Progenitor cell of endocrine pancreas (in vitro differentiated cells): ENCODE results near the gene UBAP2. TPM values are rescaled to one million over a fixed set of nuclear protein-coding genes. Genes with fewer than 3 reads are reported as not detected.

ENCODE experiments used
- DNase-seq: peaks from one replicate; pipeline ENCODE4 v3.0.0; 2021; ENCODE audit warnings: low spot score; ENCODE audit not compliant: unreplicated experiment
- H3K27ac Mint-ChIP-seq: 2 replicates; pipeline ENCODE4 v1.8.0; 2021; ENCODE audit warnings: mild to moderate bottlenecking, moderate library complexity, mixed read lengths
- H3K27me3 Mint-ChIP-seq: 2 replicates; pipeline ENCODE4 v1.8.0; 2021; ENCODE audit warnings: mixed read lengths
- H3K36me3 Mint-ChIP-seq: 2 replicates; pipeline ENCODE4 v1.8.0; 2022; ENCODE audit warnings: mixed read lengths; ENCODE audit not compliant: insufficient read depth
- H3K4me1 Mint-ChIP-seq: 2 replicates; pipeline ENCODE4 v1.8.0; 2021; ENCODE audit warnings: low read depth, mixed read lengths
- H3K4me3 Mint-ChIP-seq: 2 replicates; pipeline ENCODE4 v1.8.0; 2021; ENCODE audit warnings: low read depth, mild to moderate bottlenecking, moderate library complexity, mixed read lengths
- H3K9me3 Mint-ChIP-seq: 2 replicates; pipeline ENCODE4 v1.8.0; 2021; ENCODE audit warnings: low read depth, mixed read lengths
- total RNA-seq: library from RNA; stranded (reverse); gene quantifications from 2 replicates; pipeline ENCODE4 v1.2.1, GENCODE V29; 2021
- TF ChIP-seq, protein P1 (sequence below): fragments of 200-600 bp; sonication (generic); IDR thresholded peaks from one replicate; pipeline ENCODE4 v1.5.0; 2021; ENCODE audit warnings: antibody characterized with exemption, mild to moderate bottlenecking; ENCODE audit not compliant: unreplicated experiment

The UBAP2 gene
- total RNA-seq, 1 donor from 2014 or later, result 56.7 TPM

DNA sequence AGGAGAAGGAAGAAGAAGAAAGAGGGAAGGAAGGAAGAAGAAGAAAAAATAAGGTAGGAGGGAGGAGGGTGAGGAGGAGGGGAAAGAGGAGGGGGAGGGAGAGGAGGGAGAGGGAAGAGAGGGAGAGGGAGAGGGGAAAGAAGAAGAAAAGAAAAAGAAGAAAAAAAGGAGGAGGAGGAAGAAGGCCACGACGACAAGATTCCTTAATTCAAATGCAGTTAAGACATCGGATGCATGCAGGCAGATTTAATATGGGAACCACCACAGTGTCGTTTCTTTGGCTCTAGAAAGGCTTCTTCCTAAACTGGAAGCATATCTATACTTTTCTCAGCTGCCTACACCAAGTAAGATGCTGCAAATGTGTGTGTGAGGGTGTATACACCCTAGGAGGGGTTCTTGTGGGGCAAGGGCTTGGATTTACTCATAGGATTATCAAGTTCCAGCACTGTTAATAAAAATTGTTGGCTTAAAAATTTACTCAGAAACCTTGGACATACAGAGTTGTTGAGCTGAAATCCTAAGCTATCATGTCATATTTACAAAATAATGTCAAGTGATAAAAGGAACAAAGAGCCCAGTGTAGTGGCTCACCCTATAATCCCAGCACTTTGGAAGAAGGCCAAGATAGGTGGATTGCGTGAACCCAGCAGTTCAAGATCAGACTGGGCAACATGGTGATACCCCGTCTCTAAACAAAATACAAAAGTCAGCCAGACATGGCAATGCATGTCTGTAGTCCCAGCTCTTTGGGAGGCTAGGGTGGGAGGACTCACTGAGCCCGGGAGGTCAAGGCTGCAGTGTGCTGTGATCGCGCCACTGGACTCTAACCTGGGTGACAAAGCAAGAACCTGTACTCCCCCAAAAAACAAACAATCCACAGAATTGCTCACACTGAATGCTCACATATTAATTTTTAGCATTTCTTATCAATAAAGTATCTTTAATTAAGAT is 108.5 kb downstream of the UBAP2 start:
- H3K9me3 Mint-ChIP-seq, result no peaks in the 10 kb centered on the region
- TF ChIP-seq, protein P1, sequence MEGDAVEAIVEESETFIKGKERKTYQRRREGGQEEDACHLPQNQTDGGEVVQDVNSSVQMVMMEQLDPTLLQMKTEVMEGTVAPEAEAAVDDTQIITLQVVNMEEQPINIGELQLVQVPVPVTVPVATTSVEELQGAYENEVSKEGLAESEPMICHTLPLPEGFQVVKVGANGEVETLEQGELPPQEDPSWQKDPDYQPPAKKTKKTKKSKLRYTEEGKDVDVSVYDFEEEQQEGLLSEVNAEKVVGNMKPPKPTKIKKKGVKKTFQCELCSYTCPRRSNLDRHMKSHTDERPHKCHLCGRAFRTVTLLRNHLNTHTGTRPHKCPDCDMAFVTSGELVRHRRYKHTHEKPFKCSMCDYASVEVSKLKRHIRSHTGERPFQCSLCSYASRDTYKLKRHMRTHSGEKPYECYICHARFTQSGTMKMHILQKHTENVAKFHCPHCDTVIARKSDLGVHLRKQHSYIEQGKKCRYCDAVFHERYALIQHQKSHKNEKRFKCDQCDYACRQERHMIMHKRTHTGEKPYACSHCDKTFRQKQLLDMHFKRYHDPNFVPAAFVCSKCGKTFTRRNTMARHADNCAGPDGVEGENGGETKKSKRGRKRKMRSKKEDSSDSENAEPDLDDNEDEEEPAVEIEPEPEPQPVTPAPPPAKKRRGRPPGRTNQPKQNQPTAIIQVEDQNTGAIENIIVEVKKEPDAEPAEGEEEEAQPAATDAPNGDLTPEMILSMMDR, result no peak
- no peak for DNase-seq
- H3K27me3 Mint-ChIP-seq, result no peaks in the 10 kb centered on the region
- H3K4me1 Mint-ChIP-seq, result no peaks in the 10 kb centered on the region
- no peak overlapping the region for H3K4me3 Mint-ChIP-seq
- no peak overlapping the region for H3K27ac Mint-ChIP-seq
- peaks cover 43% of the 10 kb centered on the region for H3K36me3 Mint-ChIP-seq

GRCh38 chr9:33934188-33934878 is 114.4 kb downstream of the UBAP2 start:
- no peak for DNase-seq
- peaks cover 28% of the 10 kb centered on the region for H3K36me3 Mint-ChIP-seq
- no peaks in the 10 kb centered on the region for H3K27me3 Mint-ChIP-seq
- no peaks in the 10 kb centered on the region for H3K9me3 Mint-ChIP-seq
- peaks cover 3% of the 10 kb centered on the region for H3K4me1 Mint-ChIP-seq
- peak overlapping the region; percentile 69 for H3K27ac Mint-ChIP-seq
- TF ChIP-seq, protein P1, result no peak
- no peak overlapping the region for H3K4me3 Mint-ChIP-seq

- H3K4me3 Mint-ChIP-seq, result no peak overlapping the region
- H3K27me3 Mint-ChIP-seq, result no peaks in the 10 kb centered on the region
- no peaks in the 10 kb centered on the region for H3K9me3 Mint-ChIP-seq
- H3K27ac Mint-ChIP-seq, result peak overlapping the region; percentile 69
- H3K36me3 Mint-ChIP-seq, result peaks cover 26% of the 10 kb centered on the region
- TF ChIP-seq, protein P1, result no peak
- peaks cover 3% of the 10 kb centered on the region for H3K4me1 Mint-ChIP-seq
- DNase-seq, result no peak
These were observed 116.4 kb downstream of the UBAP2 start for GRCh38 chr9:33932078-33932807.

GRCh38 chr9:33931326-33931725 is 117.4 kb downstream of the UBAP2 start:
- H3K27ac Mint-ChIP-seq, result peak overlapping the region; percentile 69
- H3K36me3 Mint-ChIP-seq, result peaks cover 21% of the 10 kb centered on the region
- H3K4me1 Mint-ChIP-seq, result peaks cover 3% of the 10 kb centered on the region
- TF ChIP-seq, protein P1, result no peak
- no peaks in the 10 kb centered on the region for H3K9me3 Mint-ChIP-seq
- H3K4me3 Mint-ChIP-seq, result no peak overlapping the region
- H3K27me3 Mint-ChIP-seq, result no peaks in the 10 kb centered on the region
- no peak for DNase-seq

- Mint-ChIP-seq H3K27me3 (no peaks in the 10 kb centered on the region), H3K27ac (peak overlapping the region; percentile 88), H3K4me1 (peaks cover 1% of the 10 kb centered on the region), H3K36me3 (peaks cover 17% of the 10 kb centered on the region), H3K9me3 (no peaks in the 10 kb centered on the region), H3K4me3 (no peak overlapping the region)
- TF ChIP-seq, protein P1, result no peak
- no peak for DNase-seq
These were observed 121.0 kb downstream of the UBAP2 start for GRCh38 chr9:33927694-33928093.
